Esophagus muscularis mucosa (tissue), 4 donors: ENCODE measurements around the gene PIF1.

Experiments
- CTCF ChIP-seq, 3 experiments: fragments of 200-600 bp in 2 of 3; fragments of 450-650 bp in 1 of 3; sonication (generic) in 2 of 3; IDR thresholded peaks; one replicate each; pipeline ENCODE4 v1.5.1; 2017 to 2019; ENCODE audit warnings: antibody characterized with exemption in 3 of 3, mild to moderate bottlenecking in 2 of 3, moderate library complexity in 1 of 3
- EP300 ChIP-seq: sonication (generic); formaldehyde crosslinking; IDR thresholded peaks from one replicate; pipeline ENCODE4 v1.6.1; 2017; ENCODE audit warnings: antibody characterized with exemption
- POLR2A ChIP-seq: fragments of 450-650 bp; IDR thresholded peaks from one replicate; pipeline ENCODE4 v1.6.1; 2017; ENCODE audit warnings: antibody characterized with exemption, moderate library complexity, mild to moderate bottlenecking, low read depth
- POLR2AphosphoS5 ChIP-seq, 2 donors: sonication (generic); formaldehyde crosslinking; IDR thresholded peaks; one replicate each; pipeline ENCODE4 v1.6.1; 2017; ENCODE audit warnings: antibody characterized with exemption in 2 of 2

- TF ChIP-seq CTCF (IDR thresholded peaks at IDR 0.05) (no peak), EP300 (no peak), POLR2A (no peak), POLR2AphosphoS5 (IDR thresholded peaks at IDR 0.05) (no peak)
Measured at GRCh38 chr15:64800476-64800875, 25.0 kb downstream of the PIF1 start.
